Duodenal mucosa (tissue), 2 donors: ENCODE measurements around the gene PIP4K2B.
A peak's percentile ranks its signal among the peaks of the same experiment; 100 is the strongest.

Experiments used
- H3K27ac ChIP-seq: one replicate; pipeline ENCODE4 v1.7.0; 2013; ENCODE audit warnings: low read depth, low read length
- H3K27me3 ChIP-seq, 2 donors: one replicate each; pipeline ENCODE4 v1.7.0; 2013; ENCODE audit warnings: low read length in 2 of 2, control low read depth in 1 of 2; ENCODE audit not compliant: insufficient read depth in 2 of 2, control insufficient read depth in 1 of 2
- H3K36me3 ChIP-seq, 2 donors: one replicate each; pipeline ENCODE4 v1.7.0; 2013; ENCODE audit warnings: low read length in 2 of 2, control low read depth in 1 of 2; ENCODE audit not compliant: insufficient read depth in 2 of 2, control insufficient read depth in 1 of 2
- H3K4me1 ChIP-seq, 2 donors: one replicate each; pipeline ENCODE4 v1.7.0; 2013; ENCODE audit warnings: low read length in 2 of 2, control low read depth in 1 of 2; ENCODE audit not compliant: insufficient read depth in 2 of 2, control insufficient read depth in 1 of 2
- H3K4me3 ChIP-seq, 2 donors: one replicate each; pipeline ENCODE4 v1.7.0; 2013; ENCODE audit warnings: low read length in 2 of 2, low read depth in 1 of 2
- H3K9ac ChIP-seq, 2 donors: one replicate each; pipeline ENCODE4 v1.7.0; 2013; ENCODE audit warnings: low read length in 2 of 2, low read depth in 1 of 2
- H3K9me3 ChIP-seq, 2 donors: one replicate each; pipeline ENCODE4 v1.7.0; 2013; ENCODE audit warnings: low read length in 2 of 2, control low read depth in 1 of 2; ENCODE audit not compliant: control insufficient read depth in 1 of 2

PIP4K2B gene

GRCh38 chr17:38799501-38800236 lies at the start of gene PIP4K2B:
TSS of gene PIP4K2B (minus strand) at chr17:38799556. CDS start at chr17:38799424, 132 bp downstream.
- Histone ChIP-seq H3K4me3 (peak within 1 kb of the TSS; percentile 94), H3K27me3 (no peaks in the 10 kb centered on the region), H3K9ac (peak within 1 kb of the TSS; percentile 75 to 88), H3K27ac (peak within 1 kb of the TSS; percentile 98), H3K9me3 (no peaks in the 10 kb centered on the region), H3K4me1 (peaks cover 34 to 36% of the 10 kb centered on the region in 2 donors), H3K36me3 (peaks cover 3 to 31% of the 10 kb centered on the region in 2 donors)

GRCh38 chr17:38848557-38848891 lies 49.2 kb upstream of the PIP4K2B start:
- no peak overlapping the region for H3K4me3 ChIP-seq
- H3K9me3 ChIP-seq: no peaks in the 10 kb centered on the region
- no peak overlapping the region for H3K27ac ChIP-seq
- H3K4me1 ChIP-seq: peaks cover 16 to 26% of the 10 kb centered on the region in 2 donors
- H3K36me3 ChIP-seq: peaks cover 28 to 54% of the 10 kb centered on the region in 2 donors
- no peaks in the 10 kb centered on the region for H3K27me3 ChIP-seq
- no peak overlapping the region for H3K9ac ChIP-seq

GRCh38 chr17:38844261-38844757 lies 45.0 kb upstream of the PIP4K2B start:
- Histone ChIP-seq H3K36me3 (peaks cover 13 to 20% of the 10 kb centered on the region in 2 donors), H3K27ac (no peak overlapping the region), H3K4me1 (no peaks in the 10 kb centered on the region), H3K27me3 (no peaks in the 10 kb centered on the region), H3K9ac (no peak overlapping the region), H3K9me3 (no peaks in the 10 kb centered on the region), H3K4me3 (no peak overlapping the region)

GRCh38 chr17:38825762-38826247 lies 26.4 kb upstream of the PIP4K2B start:
- no peaks in the 10 kb centered on the region for H3K9me3 ChIP-seq
- peak overlapping the region; percentile 97 for H3K27ac ChIP-seq
- peak overlapping the region; percentile 98 for H3K4me3 ChIP-seq
- peaks cover 3 to 8% of the 10 kb centered on the region in 2 donors for H3K36me3 ChIP-seq
- H3K4me1 ChIP-seq: peaks cover 14 to 19% of the 10 kb centered on the region in 2 donors
- H3K27me3 ChIP-seq: no peaks in the 10 kb centered on the region
- peak overlapping the region; percentile 95 to 98 for H3K9ac ChIP-seq

- peak within 1 kb of the TSS; percentile 95 to 98 for H3K9ac ChIP-seq
Observed at GRCh38 chr17:38824899-38825761, 25.8 kb upstream of the PIP4K2B start, which contains the start of gene CWC25. TSS of gene CWC25 (minus strand) at chr17:38825321. CDS start at chr17:38825183, 138 bp downstream.

GRCh38 chr17:38815576-38816193 lies 16.3 kb upstream of the PIP4K2B start:
- Histone ChIP-seq H3K4me3 (no peak overlapping the region), H3K27ac (no peak overlapping the region), H3K27me3 (no peaks in the 10 kb centered on the region), H3K9me3 (no peaks in the 10 kb centered on the region), H3K36me3 (peaks cover 24 to 60% of the 10 kb centered on the region in 2 donors), H3K9ac (no peak overlapping the region), H3K4me1 (no peaks in the 10 kb centered on the region)

More at GRCh38 chr17:38824899-38825761, 25.8 kb upstream of the PIP4K2B start, which contains the start of gene CWC25:
- peaks cover 14 to 19% of the 10 kb centered on the region in 2 donors for H3K4me1 ChIP-seq
- no peaks in the 10 kb centered on the region for H3K27me3 ChIP-seq
- H3K36me3 ChIP-seq: peaks cover 9 to 15% of the 10 kb centered on the region in 2 donors
- peak within 1 kb of the TSS; percentile 98 for H3K4me3 ChIP-seq
- no peaks in the 10 kb centered on the region for H3K9me3 ChIP-seq
- peak within 1 kb of the TSS; percentile 97 for H3K27ac ChIP-seq

GRCh38 chr17:38809828-38810227 lies 10.5 kb upstream of the PIP4K2B start:
- Histone ChIP-seq H3K9ac (no peak overlapping the region), H3K9me3 (no peaks in the 10 kb centered on the region), H3K27me3 (no peaks in the 10 kb centered on the region), H3K36me3 (peaks cover 40 to 74% of the 10 kb centered on the region in 2 donors), H3K27ac (no peak overlapping the region), H3K4me1 (no peaks in the 10 kb centered on the region), H3K4me3 (no peak overlapping the region)

GRCh38 chr17:38800237-38800760 lies 943 bp upstream of the PIP4K2B start:
- Histone ChIP-seq H3K36me3 (peaks cover 3 to 35% of the 10 kb centered on the region in 2 donors), H3K27ac (peak overlapping the region; percentile 98)

GRCh38 chr17:38798614-38799500 lies 499 bp downstream of the PIP4K2B start:
- Histone ChIP-seq H3K4me1 (peaks cover 34 to 36% of the 10 kb centered on the region in 2 donors), H3K4me3 (peak overlapping the region; percentile 94), H3K36me3 (peaks cover 3 to 25% of the 10 kb centered on the region in 2 donors), H3K27me3 (no peaks in the 10 kb centered on the region), H3K9me3 (no peaks in the 10 kb centered on the region), H3K27ac (peak overlapping the region; percentile 54), H3K9ac (peak overlapping the region; percentile 75 to 88)

More at GRCh38 chr17:38800237-38800760, 943 bp upstream of the PIP4K2B start:
- Histone ChIP-seq H3K9me3 (no peaks in the 10 kb centered on the region), H3K9ac (peak overlapping the region; percentile 63 to 73), H3K4me1 (peaks cover 34 to 36% of the 10 kb centered on the region in 2 donors), H3K27me3 (no peaks in the 10 kb centered on the region), H3K4me3 (peak overlapping the region; percentile 71 to 78)
